ENCODE measurements around the gene KCNAB2. TPM values are rescaled to one million over a fixed set of nuclear protein-coding genes. Genes with fewer than 3 reads are reported as not detected.

Gene KCNAB2
- total RNA-seq, 2 donors from 2014 or later, result 4.7 to 6.4 TPM

GRCh38 chr1:6088956-6089355 lies 43.3 kb downstream of the KCNAB2 start:
- Histone ChIP-seq H3K27ac (no peak overlapping the region), H3K9ac (ENCODE audit: low read depth in 2 of 2, low read length in 2 of 2) (no peak overlapping the region), H3K27me3 (no peaks in the 10 kb centered on the region), H3K9me3 (no peaks in the 10 kb centered on the region), H3K36me3 (no peaks in the 10 kb centered on the region), H3K4me3 (no peak overlapping the region), H3K4me1 (no peaks in the 10 kb centered on the region)
- no peak for DNase-seq
- no peak for TF ChIP-seq CTCF (IDR thresholded peaks at IDR 0.05)
- intact Hi-C loops (cut with DNase I), result no loop called here

- Histone ChIP-seq H3K9ac (ENCODE audit: low read depth in 2 of 2, low read length in 2 of 2) (no peak overlapping the region), H3K27me3 (no peaks in the 10 kb centered on the region), H3K27ac (no peak overlapping the region), H3K4me3 (no peak overlapping the region), H3K4me1 (no peaks in the 10 kb centered on the region), H3K36me3 (no peaks in the 10 kb centered on the region), H3K9me3 (no peaks in the 10 kb centered on the region)
- no peak for TF ChIP-seq CTCF (IDR thresholded peaks at IDR 0.05)
- no peak for DNase-seq
- intact Hi-C loops (cut with DNase I), result no loop called here
These were observed 44.6 kb downstream of the KCNAB2 start for GRCh38 chr1:6090288-6090687.

GRCh38 chr1:6090996-6091822 lies 45.5 kb downstream of the KCNAB2 start:
- H3K9me3 ChIP-seq, result no peaks in the 10 kb centered on the region
- H3K4me3 ChIP-seq, result no peak overlapping the region
- no peaks in the 10 kb centered on the region for H3K27me3 ChIP-seq
- no peak overlapping the region for H3K9ac ChIP-seq (ENCODE audit: low read depth in 2 of 2, low read length in 2 of 2)
- no peak for DNase-seq
- TF ChIP-seq CTCF (IDR thresholded peaks at IDR 0.05), result no peak
- H3K36me3 ChIP-seq, result no peaks in the 10 kb centered on the region
- no peak overlapping the region for H3K27ac ChIP-seq
- intact Hi-C loops (cut with DNase I), result no loop called here
- no peaks in the 10 kb centered on the region for H3K4me1 ChIP-seq

- no peak for TF ChIP-seq CTCF (IDR thresholded peaks at IDR 0.05)
- Histone ChIP-seq H3K4me1 (no peaks in the 10 kb centered on the region), H3K4me3 (no peak overlapping the region), H3K9ac (ENCODE audit: low read depth in 2 of 2, low read length in 2 of 2) (no peak overlapping the region), H3K36me3 (no peaks in the 10 kb centered on the region), H3K9me3 (no peaks in the 10 kb centered on the region), H3K27ac (no peak overlapping the region), H3K27me3 (no peaks in the 10 kb centered on the region)
- intact Hi-C loops (cut with DNase I), result no loop called here
- no peak for DNase-seq
These were observed 46.1 kb downstream of the KCNAB2 start for GRCh38 chr1:6091823-6092109.

- Histone ChIP-seq H3K27me3 (no peaks in the 10 kb centered on the region), H3K4me1 (no peaks in the 10 kb centered on the region), H3K9ac (ENCODE audit: low read depth in 2 of 2, low read length in 2 of 2) (no peak overlapping the region), H3K36me3 (no peaks in the 10 kb centered on the region), H3K27ac (no peak overlapping the region), H3K9me3 (no peaks in the 10 kb centered on the region), H3K4me3 (no peak overlapping the region)
- no peak for DNase-seq
- intact Hi-C loops (cut with DNase I), result no loop called here
- TF ChIP-seq CTCF (IDR thresholded peaks at IDR 0.05), result no peak
These were observed 46.5 kb downstream of the KCNAB2 start for GRCh38 chr1:6092211-6092610.
